HUES48 (cell line): ENCODE data around the gene KIF4A.
"Not testable (repeated sequence)": the region's sequence is repeated elsewhere in the genome, so short reads cannot be mapped to it uniquely, and the experiment has no call there.

Source experiments
- H3K27ac ChIP-seq: one replicate; pipeline ENCODE4 v1.7.0; 2013; ENCODE audit warnings: low read depth, low read length, inconsistent platforms
- H3K27me3 ChIP-seq: 2 replicates; pipeline ENCODE4 v1.6.1; 2013; ENCODE audit warnings: mild to moderate bottlenecking, low read length; ENCODE audit not compliant: control insufficient read depth, insufficient read depth
- H3K36me3 ChIP-seq: 2 replicates; pipeline ENCODE4 v1.6.1; 2013; ENCODE audit warnings: low read length; ENCODE audit not compliant: control insufficient read depth, insufficient read depth
- H3K4me1 ChIP-seq: 2 replicates; pipeline ENCODE4 v1.6.1; 2013; ENCODE audit warnings: mild to moderate bottlenecking, low read length; ENCODE audit not compliant: control insufficient read depth, insufficient read depth
- H3K4me3 ChIP-seq: 2 replicates; pipeline ENCODE4 v1.5.1; 2013; ENCODE audit warnings: mild to moderate bottlenecking, low read depth, low read length
- H3K9ac ChIP-seq: 2 replicates; pipeline ENCODE4 v1.6.1; 2013; ENCODE audit warnings: mild to moderate bottlenecking, low read depth, low read length, moderate library complexity
- H3K9me3 ChIP-seq: 2 replicates; pipeline ENCODE4 v1.6.1; 2013; ENCODE audit warnings: low read length; ENCODE audit not compliant: control insufficient read depth, insufficient read depth

Gene KIF4A

GRCh38 chrX:70289793-70290770 is at the start of gene KIF4A, which contains the start of gene PDZD11:
Gene KIF4A (plus strand): TSS chrX:70290104. CDS start chrX:70290459, 355 bp downstream.
Gene PDZD11 (minus strand): TSS chrX:70289927. CDS start chrX:70289341, 586 bp downstream.
- H3K36me3 ChIP-seq = peaks cover 45% of the 10 kb centered on the region
- H3K27ac ChIP-seq = peak within 1 kb of the TSS; percentile 83
- no peaks in the 10 kb centered on the region for H3K27me3 ChIP-seq

GRCh38 chrX:70240751-70241150 is 49.2 kb upstream of the KIF4A start:
- H3K9ac ChIP-seq = no peak overlapping the region
- H3K27me3 ChIP-seq = no peaks in the 10 kb centered on the region
- H3K4me3 ChIP-seq = no peak overlapping the region
- H3K9me3 ChIP-seq = peaks cover 23% of the 10 kb centered on the region
- H3K4me1 ChIP-seq = peaks cover 4% of the 10 kb centered on the region
- H3K36me3 ChIP-seq = no peaks in the 10 kb centered on the region
- H3K27ac ChIP-seq = no peak overlapping the region

More at GRCh38 chrX:70289793-70290770, at the start of gene KIF4A, which contains the start of gene PDZD11:
- Histone ChIP-seq H3K9ac (peak within 1 kb of the TSS; percentile 78), H3K9me3 (peaks cover 41% of the 10 kb centered on the region), H3K4me1 (no peaks in the 10 kb centered on the region), H3K4me3 (peak within 1 kb of the TSS; percentile 96)

GRCh38 chrX:70241501-70241900 is 48.4 kb upstream of the KIF4A start:
- Histone ChIP-seq H3K9me3 (peaks cover 23% of the 10 kb centered on the region), H3K4me3 (no peak overlapping the region), H3K9ac (no peak overlapping the region), H3K4me1 (peaks cover 4% of the 10 kb centered on the region), H3K36me3 (no peaks in the 10 kb centered on the region), H3K27me3 (no peaks in the 10 kb centered on the region), H3K27ac (no peak overlapping the region)

GRCh38 chrX:70243601-70244000 is 46.3 kb upstream of the KIF4A start:
- H3K36me3 ChIP-seq, H3K4me3 ChIP-seq, H3K27ac ChIP-seq, H3K9ac ChIP-seq, H3K27me3 ChIP-seq, H3K4me1 ChIP-seq: not testable (repeated sequence)
- H3K9me3 ChIP-seq = peaks cover 21% of the 10 kb centered on the region

- Histone ChIP-seq H3K9ac (no peak overlapping the region), H3K27me3 (no peaks in the 10 kb centered on the region)
Measured at GRCh38 chrX:70244881-70245280, 45.0 kb upstream of the KIF4A start.

GRCh38 chrX:70247252-70247651 is 42.7 kb upstream of the KIF4A start:
- no peak overlapping the region for H3K4me3 ChIP-seq
- H3K9ac ChIP-seq = no peak overlapping the region
- no peak overlapping the region for H3K27ac ChIP-seq

More at GRCh38 chrX:70244881-70245280, 45.0 kb upstream of the KIF4A start:
- Histone ChIP-seq H3K9me3 (peaks cover 19% of the 10 kb centered on the region), H3K27ac (no peak overlapping the region), H3K4me3 (no peak overlapping the region), H3K4me1 (peaks cover 4% of the 10 kb centered on the region), H3K36me3 (no peaks in the 10 kb centered on the region)

GRCh38 chrX:70252491-70252890 is 37.4 kb upstream of the KIF4A start:
- Histone ChIP-seq H3K27me3 (no peaks in the 10 kb centered on the region), H3K4me1 (no peaks in the 10 kb centered on the region), H3K36me3 (no peaks in the 10 kb centered on the region), H3K9me3 (peaks cover 18% of the 10 kb centered on the region), H3K9ac (no peak overlapping the region), H3K27ac (no peak overlapping the region), H3K4me3 (no peak overlapping the region)

More at GRCh38 chrX:70247252-70247651, 42.7 kb upstream of the KIF4A start:
- H3K27me3 ChIP-seq = no peaks in the 10 kb centered on the region
- H3K4me1 ChIP-seq = peaks cover 4% of the 10 kb centered on the region
- no peaks in the 10 kb centered on the region for H3K36me3 ChIP-seq
- H3K9me3 ChIP-seq = peaks cover 15% of the 10 kb centered on the region

- Histone ChIP-seq H3K36me3 (no peaks in the 10 kb centered on the region), H3K27ac (no peak overlapping the region), H3K4me3 (no peak overlapping the region), H3K9ac (no peak overlapping the region), H3K4me1 (no peaks in the 10 kb centered on the region), H3K27me3 (no peaks in the 10 kb centered on the region), H3K9me3 (peaks cover 24% of the 10 kb centered on the region)
Measured at GRCh38 chrX:70253377-70254062, 36.4 kb upstream of the KIF4A start.

GRCh38 chrX:70254063-70254400 is 35.9 kb upstream of the KIF4A start:
- no peak overlapping the region for H3K9ac ChIP-seq
- H3K4me3 ChIP-seq = no peak overlapping the region
- peaks cover 29% of the 10 kb centered on the region for H3K9me3 ChIP-seq
- no peaks in the 10 kb centered on the region for H3K27me3 ChIP-seq
- H3K4me1 ChIP-seq = no peaks in the 10 kb centered on the region
- H3K36me3 ChIP-seq = no peaks in the 10 kb centered on the region
- no peak overlapping the region for H3K27ac ChIP-seq

- Histone ChIP-seq H3K4me3 (no peak overlapping the region), H3K4me1 (no peaks in the 10 kb centered on the region), H3K9ac (no peak overlapping the region), H3K9me3 (peaks cover 34% of the 10 kb centered on the region), H3K27ac (no peak overlapping the region), H3K27me3 (no peaks in the 10 kb centered on the region), H3K36me3 (no peaks in the 10 kb centered on the region)
Measured at GRCh38 chrX:70254909-70255308, 35.0 kb upstream of the KIF4A start.

- Histone ChIP-seq H3K4me3 (no peak overlapping the region), H3K36me3 (no peaks in the 10 kb centered on the region), H3K27ac (no peak overlapping the region), H3K4me1 (no peaks in the 10 kb centered on the region), H3K9me3 (peaks cover 37% of the 10 kb centered on the region), H3K27me3 (no peaks in the 10 kb centered on the region), H3K9ac (no peak overlapping the region)
Measured at GRCh38 chrX:70255452-70255851, 34.5 kb upstream of the KIF4A start.
